WI38 (cell line): ENCODE measurements around the gene TMEM11.

ENCODE experiments used
- H3K4me3 ChIP-seq: 2 replicates; pipeline ENCODE4 v1.5.1; 2011; ENCODE audit warnings: low read depth, mild to moderate bottlenecking, control low read depth, low read length
- TF ChIP-seq, protein P1 (sequence below): IDR thresholded peaks from 2 replicates; pipeline ENCODE4 v1.5.1; 2012; ENCODE audit warnings: low read depth, mild to moderate bottlenecking, control low read depth, low read length

The TMEM11 gene

DNA sequence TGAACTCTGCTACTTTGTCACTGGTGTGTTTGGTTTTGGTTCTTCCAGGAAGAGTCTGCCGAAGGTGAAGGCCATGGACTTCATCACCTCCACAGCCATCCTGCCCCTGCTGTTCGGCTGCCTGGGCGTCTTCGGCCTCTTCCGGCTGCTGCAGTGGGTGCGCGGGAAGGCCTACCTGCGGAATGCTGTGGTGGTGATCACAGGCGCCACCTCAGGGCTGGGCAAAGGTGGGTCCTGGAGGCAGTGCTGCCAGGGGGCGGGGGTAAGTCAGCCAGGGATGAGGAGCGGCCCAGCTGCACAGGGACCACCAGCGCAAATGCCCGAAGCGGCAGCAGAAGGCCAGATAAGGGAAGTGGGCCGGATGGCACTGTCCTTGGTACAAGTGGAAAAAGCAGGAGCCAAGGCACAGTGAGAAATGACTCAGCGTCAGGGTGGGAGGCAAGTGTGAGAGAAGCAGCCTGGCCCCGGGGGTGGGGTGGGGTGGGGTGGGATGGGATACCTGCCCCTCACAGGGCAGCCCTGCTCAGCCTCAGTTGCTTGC is 41.9 kb downstream of the TMEM11 start:
- TF ChIP-seq, protein P1, sequence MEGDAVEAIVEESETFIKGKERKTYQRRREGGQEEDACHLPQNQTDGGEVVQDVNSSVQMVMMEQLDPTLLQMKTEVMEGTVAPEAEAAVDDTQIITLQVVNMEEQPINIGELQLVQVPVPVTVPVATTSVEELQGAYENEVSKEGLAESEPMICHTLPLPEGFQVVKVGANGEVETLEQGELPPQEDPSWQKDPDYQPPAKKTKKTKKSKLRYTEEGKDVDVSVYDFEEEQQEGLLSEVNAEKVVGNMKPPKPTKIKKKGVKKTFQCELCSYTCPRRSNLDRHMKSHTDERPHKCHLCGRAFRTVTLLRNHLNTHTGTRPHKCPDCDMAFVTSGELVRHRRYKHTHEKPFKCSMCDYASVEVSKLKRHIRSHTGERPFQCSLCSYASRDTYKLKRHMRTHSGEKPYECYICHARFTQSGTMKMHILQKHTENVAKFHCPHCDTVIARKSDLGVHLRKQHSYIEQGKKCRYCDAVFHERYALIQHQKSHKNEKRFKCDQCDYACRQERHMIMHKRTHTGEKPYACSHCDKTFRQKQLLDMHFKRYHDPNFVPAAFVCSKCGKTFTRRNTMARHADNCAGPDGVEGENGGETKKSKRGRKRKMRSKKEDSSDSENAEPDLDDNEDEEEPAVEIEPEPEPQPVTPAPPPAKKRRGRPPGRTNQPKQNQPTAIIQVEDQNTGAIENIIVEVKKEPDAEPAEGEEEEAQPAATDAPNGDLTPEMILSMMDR, result no peak
- H3K4me3 ChIP-seq, result no peak overlapping the region

DNA sequence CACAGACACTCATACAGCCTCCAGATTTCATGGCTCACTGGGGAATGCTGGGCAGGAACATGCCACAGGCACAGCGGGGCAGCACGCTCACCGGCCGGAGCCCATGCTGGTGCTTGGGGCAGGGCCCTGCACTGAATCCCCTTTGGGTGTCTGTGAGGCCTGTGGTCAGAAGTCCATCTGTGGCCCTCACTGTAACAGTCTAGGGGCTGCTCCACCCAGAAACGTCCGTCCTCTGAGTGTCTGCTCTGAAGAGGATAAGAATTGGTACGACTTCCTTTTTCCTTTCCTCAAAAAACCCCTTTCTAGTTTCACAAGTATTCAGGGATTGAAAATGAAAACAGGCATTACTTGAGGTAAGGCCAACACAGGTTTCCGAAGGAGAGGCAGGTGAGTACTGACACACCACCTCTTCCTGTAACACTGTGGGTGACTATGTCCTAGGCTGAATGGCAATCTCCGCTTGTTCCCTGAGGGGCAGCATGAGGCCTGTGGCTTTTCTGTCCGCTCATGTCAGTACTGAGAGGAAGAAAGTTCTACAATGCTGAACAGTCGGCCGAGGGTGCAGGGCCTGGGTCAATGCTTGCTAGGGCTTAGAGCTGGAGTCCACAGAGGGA is 42.5 kb downstream of the TMEM11 start:
- TF ChIP-seq, protein P1, result no peak
- no peak overlapping the region for H3K4me3 ChIP-seq

DNA sequence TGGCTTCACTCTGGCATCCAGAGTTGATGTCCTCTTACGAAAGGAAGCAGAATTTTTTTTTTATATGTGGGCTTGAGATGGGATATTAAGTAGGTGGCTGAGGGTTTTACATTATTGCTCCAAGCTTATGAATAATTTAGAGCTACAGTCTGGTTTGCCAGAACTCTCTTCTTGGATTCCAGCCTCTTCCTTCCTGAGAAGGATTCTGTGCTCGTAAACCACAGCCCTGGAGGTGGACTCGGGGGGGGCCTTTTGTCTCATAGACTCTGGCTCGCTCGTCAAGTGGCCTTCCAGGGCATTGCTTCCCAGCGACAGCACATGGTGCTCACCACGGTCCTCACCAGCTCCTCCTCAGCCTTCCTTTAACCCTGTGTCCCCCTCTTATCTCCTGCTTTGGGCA is 43.2 kb downstream of the TMEM11 start:
- TF ChIP-seq, protein P1, result no peak
- no peak overlapping the region for H3K4me3 ChIP-seq

DNA sequence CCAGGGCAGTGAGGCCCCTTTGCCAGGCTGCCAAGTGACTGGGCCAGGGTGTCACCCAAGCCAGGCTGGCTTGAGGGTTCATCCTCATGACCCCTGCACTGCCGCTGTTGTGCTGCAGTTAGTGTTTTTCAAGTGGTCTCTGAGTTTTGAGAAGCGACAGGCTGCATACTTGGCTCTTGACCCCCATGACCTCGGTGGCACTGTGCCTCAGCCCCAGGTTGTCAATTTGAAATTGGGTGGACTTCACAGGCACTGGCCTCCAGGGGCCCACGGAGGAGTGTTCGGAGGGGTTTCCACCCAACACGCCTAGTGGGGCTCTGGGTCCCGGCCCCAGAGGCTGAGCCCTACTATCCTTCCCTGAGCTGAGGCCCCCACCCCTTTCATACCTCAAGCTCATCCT is 44.5 kb downstream of the TMEM11 start:
- TF ChIP-seq, protein P1, result no peak
- no peak overlapping the region for H3K4me3 ChIP-seq

DNA sequence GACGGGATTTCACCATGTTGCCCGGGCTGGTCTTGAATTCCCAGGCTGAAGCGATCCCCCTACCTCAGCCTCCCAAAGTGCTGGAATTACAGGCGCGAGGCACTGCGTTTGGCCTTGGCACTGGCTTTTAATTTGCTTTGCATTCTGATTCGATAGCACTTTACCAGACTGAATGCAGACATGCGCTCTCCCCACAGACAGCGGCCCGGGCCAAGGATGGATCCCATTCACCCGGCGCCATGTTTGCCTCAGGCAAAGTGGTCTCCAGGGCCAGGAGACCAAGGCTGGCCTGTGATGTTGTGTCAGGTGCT is 45.5 kb downstream of the TMEM11 start:
- TF ChIP-seq, protein P1, result no peak
- H3K4me3 ChIP-seq, result no peak overlapping the region

DNA sequence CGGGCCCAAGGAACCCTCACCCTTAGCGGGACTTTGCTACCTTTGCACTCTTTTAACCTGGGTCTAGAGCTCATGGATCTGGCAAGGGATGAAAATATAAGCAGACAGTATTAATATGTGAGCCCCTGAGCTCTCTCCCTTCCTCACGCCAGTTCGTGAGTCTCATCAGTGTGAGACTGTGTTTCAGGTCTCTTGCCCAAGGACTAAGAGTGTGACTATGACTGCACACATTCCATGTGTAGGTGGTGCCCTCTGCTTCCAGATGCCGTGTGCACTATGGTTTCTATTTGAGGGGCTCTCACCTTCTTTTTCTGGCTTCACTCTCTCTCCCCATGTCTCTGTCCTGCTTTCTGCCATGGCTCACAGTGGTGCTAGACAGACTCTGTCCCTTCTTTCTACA is 46.7 kb downstream of the TMEM11 start:
- TF ChIP-seq, protein P1, result no peak

DNA sequence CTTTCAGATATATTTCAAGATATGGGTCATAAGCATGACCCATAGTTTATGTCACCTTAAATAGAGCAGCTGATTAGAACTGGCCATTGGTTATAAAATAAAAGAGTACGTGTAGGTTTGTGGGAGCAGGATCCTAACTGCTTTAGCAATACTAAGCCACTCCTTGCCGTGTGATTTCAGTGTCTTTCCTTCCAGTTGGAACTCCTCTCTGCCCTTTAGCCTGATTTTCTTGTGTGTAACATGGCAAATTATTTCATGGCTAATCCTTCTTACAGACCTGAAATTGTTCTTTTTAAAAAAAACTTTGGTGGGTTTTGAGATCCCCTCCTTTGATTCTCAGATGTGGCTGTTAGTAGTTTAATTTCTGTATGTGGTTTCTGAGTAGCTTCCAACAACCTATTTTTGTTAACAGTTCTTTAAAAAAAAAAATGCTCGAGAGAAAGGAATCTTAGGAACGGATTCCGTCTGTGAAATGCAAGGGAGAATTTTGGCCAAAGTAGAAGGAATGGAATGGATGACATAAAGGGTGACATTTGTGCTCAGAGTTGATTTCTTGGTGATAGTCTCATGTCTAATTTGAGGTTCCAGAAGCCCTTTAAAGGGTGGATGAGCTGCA is 47.3 kb downstream of the TMEM11 start:
- no peak overlapping the region for H3K4me3 ChIP-seq
- TF ChIP-seq, protein P1, result no peak

More for the DNA sequence above, 46.7 kb downstream of the TMEM11 start:
- no peak overlapping the region for H3K4me3 ChIP-seq
